NCI-H774 (cell line): ENCODE measurements around the gene GPR17.

Experiments used
- DNase-seq: peaks from one replicate; lab custom pipeline; 2025; lab: John Stamatoyannopoulos, UW

Gene GPR17

DNA sequence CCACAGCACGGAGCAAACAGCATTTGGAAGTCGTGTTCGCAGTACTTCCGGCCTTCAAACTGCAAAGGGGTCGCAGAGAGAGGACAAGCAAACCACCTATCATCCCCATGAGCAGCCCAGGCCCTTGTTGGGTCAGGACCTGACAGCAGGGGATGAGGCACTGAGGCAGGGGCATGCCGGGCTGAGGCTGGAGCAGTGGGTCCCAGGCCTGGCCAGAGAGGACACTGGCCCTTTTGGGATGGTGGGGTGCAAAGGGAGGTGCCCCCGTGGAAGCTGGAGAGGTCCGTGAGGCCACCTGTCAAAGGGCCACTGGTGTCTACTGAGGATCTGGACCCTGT, 8.9 kb downstream of the GPR17 start:
- DNase-seq, result no peak

DNA sequence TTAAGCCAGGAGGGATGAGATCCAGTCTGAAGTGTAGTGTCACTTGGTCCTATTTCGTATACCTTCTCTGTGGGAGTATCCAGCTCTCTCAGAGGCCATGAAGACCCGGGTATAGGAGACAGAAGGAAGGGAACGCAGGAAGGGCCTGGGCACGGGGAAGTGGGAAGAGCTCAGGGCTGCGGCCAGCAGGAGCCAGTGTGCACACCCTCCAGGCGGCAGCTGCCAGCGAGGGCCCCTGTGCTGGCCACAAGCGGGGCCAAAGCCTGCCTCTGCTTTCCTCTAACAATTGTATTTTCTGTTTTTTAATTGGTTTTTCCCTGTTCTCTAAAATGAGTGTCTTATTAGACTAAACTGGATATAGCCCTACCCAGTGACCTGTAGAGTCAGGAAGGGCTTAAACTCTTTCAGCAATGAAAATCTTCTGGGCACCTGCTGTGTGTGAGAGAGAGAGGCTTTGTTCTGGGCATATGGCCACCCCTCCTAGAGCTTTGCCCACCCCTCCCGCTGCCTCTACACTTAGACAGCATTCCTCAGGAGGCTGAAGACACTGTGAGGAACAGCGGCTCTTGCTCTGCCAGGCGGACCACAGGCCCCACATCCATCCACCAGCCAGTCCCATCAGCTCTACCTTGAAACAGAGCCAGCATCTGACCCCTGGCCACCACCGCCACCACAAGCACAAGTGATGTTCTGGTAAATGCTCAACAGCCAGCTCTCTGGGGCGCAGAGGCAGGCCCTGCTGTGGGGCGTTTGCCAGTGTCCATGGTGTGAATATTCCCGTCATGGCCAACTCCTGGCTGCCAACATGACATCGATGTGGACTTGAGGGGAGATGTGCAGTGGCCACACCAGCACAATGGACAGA, 9.5 kb downstream of the GPR17 start:
- no peak for DNase-seq

DNA sequence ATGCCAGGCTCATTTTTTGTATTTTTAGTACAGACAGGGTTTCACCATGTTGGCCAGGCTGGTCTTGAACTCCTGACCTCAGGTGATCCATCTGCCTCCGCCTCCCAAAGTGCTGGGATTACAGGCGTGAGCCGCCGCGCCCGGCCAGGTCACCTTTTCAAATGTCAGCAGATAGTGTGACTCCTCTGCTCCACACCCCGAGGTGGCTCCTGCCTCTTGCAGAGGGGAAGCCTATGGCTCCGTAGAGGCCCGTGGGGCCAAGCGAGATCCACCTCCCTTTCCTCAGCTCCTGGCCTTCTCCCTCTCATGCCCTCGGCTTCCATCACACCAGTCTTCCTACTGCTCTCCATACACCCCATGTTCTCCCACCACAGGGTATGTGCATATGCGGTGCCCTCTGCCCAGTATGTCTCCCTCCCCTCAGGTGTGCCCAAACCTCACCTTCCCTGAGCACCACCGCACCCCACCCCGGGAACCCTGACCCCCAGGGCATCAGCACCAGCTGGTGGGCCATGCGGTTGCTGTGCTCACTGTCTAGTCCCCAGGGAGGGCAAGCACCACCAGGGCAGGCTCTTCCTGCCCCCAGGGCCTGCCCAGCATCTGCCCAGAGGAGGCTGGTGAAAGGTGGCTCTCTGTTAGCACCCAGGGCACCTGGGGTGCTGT, 10.7 kb downstream of the GPR17 start:
- no peak for DNase-seq

DNA sequence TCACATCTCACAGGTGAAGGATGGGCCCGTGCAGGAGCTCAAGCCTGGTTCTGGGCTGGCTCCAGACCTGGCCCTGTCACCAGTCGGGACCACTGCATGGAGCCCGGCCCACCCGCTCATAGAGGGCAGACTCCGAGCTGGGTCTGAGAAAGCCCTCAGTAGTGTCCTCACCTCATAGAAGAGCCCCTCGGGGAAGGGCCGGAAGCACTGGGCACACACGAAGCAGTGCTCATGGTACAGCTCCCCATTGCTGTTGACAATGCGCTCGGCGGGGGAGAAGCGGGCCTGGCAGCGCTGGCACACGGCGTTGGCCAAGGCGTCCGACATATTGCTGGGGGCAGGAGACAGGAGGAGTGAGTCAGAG, 11.3 kb downstream of the GPR17 start:
- DNase-seq, result no peak

DNA sequence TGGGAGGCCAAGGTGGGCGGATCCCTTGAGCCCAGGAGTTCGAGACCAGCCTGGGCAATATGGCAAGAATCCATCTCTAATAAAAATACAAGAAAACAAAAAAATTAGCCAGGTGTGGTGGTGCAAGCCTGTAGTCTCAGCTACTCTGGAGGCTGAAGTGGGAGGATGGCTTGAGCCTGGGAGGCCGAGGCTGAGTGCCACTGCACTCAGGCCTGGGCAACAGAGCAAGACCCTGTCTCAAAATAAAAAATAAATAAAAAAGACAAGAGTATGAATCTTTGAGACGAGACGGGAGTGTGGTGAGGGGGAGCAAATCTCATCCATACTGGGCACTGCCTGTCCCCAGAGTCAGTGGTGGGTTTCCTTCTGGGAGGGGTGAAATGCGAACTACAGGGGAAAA, 12.2 kb downstream of the GPR17 start:
- no peak for DNase-seq

DNA sequence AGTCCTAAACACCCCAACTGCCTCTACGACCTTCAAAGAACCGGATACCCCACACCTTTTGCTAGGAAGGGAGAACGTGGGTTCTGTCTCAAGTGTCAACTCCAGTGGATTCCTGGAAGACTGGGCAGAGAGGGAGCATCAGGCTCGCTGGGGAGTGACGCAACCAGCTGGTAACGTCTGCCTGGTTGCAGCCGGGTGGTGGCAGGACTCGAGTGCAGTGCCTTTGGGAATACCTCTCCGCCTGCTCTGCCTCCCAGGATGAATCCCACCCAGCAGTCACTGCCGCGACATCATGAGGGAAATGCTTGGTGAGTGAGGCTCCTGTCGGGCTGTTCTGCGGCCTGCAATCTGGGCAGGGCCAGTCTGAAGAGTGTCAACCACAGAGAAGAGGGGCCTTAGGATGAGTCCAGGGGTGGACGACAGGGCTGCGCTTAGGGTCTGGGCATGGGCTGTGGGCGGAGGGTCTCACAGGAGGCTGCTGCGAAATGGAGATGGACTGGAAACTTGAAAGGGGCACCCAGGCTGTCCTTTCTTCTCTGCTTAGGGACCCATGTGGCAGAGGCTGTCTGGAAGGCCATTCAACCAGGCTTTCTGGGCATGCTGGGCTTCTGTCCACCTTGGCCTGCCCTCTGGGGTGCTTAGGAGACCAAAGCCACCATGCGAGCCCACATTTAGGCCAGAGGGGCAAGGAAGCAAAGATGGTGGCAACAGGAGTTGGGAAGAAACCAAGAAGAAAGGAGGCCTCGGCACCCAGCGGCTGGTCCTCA, 12.9 kb downstream of the GPR17 start:
- DNase-seq, result no peak

DNA sequence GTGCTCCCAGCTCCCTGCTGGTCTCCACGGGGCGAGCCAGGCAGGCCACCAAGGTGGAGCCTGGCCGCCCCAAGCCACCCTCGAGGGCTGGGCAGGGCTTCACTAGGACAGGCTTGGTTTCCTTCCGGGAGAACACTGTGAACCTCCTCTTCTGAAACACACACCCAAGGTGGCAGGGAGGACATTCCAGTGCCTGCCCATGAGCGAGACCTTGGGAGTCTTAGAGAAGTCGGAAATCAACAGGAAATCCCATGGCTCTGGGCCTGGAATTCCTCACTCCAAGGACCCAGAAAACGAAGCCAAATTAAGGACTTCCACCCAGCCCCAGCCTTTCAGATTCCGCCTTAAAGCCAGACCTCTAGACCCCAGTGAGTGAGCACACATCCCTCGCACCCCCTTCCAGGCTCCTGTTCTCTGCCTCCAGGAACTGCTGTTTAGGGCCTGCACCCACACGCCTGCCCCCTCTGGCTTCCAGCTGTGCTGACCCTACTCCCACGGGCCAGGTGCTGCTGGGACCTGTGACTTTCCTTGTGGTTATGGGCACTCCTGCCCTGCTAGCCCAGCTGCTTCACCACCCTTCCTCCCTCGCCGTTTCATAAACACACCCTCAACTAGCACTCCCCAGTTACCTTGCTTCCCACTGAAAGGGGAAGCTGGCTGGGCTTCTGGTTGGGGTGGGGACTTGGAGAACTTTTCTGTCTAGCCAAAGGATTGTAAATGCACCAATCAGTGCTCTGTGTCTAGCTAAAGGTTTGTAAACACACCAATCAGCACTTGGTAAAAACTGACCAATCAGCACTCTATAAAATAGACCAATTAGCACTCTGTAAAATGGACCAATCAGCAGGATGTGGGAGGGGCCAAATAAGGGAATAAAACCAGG, 13.7 kb downstream of the GPR17 start:
- DNase-seq, result no peak

DNA sequence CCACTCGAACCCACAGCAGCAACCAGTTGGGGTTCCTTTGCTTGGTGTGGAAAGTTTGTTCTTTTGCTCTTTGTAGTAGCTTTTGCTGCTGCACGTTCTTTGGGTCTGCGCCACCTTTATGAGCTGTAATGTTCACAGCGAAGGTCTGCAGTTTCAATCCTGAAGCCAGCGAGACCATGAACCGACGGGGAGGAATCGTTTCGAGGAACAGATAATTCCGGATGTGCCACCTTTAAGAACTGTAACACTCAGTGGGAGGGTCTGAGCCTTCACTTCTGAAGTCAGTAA, 14.3 kb downstream of the GPR17 start:
- DNase-seq, result no peak

DNA sequence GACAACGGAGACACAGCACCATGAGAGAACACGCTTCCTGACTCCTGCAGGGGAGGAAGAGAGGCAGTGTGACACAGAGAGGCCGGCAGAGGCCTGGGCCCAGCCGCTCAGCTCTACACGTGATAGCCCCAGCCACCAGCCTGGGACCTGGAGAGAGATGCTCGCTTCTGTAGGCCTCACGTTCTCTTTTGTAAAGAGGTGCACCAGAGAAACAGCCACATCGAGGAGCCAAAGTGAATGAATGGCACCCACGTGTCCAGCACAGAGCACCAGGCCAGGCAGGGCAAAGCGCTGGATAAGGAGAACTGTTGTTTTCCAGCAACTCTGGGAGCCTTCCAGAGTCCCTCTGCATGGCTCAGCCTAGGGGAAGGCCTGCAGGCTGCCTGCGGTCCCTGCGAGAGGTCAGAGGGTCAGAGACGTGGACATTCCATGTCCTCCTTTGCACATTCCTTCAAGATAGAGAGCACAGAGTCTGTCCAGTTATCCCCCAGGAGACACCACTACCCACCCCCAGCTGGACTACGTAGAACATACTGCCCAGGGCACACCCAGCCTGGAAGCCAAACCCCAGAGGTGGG, 15.2 kb downstream of the GPR17 start:
- no peak for DNase-seq

DNA sequence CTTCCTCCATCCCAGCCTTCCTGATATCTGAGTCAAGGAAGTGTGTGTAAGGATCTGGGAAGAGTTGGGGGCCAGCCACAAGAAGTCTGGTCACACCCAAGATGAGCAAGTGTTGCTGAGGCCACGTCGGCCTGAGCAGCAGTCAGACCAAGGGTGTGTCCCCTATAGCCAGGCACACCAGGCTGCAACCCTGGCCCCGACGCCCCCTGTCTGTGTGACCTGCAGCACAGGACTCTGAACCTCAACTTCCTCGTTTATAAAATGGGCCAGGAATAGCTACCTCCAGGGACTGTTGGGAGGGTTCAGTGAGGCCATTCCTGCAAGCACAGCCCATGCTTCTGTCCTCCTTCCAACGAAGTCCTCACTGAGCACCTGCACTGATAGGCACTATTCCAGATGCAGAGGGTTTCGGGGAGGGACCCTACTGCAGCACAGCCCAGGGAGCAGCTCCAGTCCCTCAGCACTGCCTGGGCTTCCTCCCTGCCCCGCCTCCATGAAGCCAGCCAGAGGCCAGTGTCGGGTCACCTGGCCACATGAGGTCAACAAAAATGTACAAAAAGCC, 16.1 kb downstream of the GPR17 start:
- no peak for DNase-seq

DNA sequence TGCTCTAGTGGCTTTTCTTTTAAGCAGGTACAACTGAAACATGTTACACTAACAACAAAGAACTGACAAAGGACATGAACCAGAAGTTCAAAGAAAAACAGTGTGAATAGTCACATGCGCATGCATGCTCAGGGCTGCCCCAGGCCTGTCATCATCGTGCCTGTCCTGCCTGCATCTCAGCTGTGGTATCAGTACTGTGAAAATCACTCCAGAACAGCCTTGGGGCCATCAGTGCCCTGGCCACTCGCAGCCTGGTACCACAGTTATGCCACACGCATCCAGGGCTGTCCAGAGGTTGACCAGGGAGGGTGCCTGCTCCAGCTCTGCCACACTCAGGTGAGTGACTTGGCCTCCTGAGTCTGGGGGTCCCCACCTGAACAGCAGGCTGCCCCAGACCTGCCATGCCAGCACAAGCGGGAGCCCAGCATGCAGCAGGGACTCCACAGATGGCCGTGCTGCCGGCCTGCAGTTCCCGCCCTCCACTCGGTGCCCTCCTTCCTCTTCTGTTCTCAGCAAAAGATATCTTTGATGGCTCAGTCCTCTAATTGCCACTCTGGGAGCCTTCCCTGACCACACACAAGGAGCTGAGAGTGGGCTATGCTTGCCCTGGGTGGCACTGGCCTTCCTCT, 17.1 kb downstream of the GPR17 start:
- DNase-seq, result no peak

DNA sequence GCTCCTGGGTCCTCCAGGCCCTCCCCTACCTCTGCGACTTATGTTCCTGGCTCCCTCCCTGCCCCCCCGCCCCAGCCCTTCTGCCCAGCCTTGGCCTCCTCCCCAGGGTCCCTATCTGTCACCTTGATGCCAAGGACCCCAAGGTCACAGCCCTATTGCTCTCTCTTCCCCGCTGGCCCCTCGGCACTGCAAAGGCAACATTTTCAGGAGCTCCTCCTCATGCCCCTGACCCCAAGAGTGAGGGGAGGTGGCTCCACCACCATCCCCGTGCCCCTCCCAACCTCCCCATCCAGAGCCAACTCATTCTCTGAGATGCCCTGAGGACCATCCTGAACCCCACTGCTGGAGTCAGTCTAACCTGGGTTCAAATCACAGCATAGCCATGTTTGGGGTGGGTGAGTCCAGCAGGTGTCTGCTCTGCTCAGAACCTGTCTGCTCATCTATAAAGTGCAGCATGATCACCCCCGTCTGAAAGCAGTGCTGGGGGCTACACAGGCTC, 17.7 kb downstream of the GPR17 start:
- DNase-seq, result no peak

DNA sequence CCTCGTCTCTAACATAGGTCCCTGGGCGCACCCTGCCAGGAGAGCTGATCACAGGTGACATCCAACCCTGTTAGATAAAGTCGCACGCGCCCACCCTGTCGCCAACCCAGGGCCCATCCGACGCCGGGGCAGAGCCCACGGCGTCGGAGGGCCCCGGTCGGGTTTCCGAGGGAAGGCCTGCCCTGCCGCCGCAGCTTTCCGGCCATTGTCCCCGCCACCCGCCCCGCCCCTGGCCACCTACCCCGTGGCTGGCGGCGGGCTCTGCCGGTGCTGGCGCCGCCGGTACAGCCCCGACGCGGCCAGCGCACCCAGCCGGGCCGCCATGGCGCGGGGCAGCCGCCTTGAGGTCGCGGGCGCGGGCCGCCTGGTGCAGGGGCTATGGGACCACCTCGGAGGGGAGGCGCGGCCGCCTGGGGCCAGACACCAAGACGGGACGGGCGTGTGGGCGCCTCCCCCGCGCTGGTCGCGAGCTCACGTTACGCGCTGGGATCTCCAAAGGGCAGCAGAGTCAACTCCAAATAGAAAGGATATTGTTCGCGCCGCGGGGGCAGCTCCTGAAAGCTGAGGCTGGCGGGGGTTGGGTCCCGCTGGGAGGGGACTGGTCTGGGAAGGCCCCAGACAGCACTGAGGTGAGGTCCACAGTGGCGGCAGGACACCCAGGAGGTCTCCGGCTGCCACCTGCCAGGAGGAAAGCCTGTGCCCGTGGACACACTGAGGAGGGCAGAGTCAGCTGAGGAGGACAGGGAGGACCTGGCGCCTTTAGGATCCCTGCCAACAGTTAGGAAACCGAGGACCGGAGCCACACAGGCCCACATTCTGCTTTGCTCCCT, 18.3 kb downstream of the GPR17 start:
- no peak for DNase-seq

DNA sequence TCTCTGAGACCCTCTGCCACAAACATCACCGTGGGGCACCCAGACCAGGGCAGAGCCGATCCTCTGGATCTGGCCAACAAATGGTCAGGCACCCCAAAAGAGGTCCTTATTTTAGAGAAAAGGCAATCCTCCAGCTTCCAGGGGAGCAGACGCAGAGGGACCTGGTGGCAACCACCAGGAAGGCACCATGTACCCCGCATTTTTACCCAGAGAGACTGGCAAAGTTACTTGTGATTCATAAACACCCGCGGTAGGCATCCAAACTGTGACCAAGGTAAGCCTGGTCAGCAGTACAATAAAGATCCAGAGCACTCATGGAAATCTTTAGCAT, 18.9 kb downstream of the GPR17 start:
- DNase-seq, result no peak

DNA sequence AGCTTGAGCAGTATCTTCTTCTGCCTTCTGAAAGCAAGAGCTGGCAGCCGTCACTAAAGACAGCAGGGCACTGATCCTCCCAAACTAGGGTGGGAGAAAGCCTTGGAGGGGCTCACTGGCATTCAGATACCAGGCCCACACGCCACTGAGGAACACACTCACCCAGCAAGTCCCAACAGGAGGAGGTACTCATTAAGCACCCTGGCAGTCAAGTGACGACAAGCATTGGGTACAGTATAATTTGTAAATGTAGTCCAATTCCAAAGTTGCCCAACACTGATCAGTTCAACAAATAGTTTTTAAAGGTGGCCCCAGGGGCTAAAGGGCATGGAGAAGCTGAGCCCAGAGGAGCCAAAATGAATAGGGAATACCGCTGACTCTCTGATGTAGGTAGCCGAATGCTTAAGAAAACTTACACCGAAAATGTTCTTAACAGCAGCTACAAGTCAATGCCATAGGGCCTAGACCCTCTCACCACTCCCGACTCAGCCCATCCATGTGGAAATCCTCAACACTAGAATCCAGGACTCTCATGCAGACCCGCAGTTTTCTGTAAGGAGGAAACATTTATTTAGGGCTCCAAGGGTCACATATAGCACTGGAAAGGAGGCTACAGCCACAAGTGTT, 19.4 kb downstream of the GPR17 start:
- DNase-seq, result no peak

DNA sequence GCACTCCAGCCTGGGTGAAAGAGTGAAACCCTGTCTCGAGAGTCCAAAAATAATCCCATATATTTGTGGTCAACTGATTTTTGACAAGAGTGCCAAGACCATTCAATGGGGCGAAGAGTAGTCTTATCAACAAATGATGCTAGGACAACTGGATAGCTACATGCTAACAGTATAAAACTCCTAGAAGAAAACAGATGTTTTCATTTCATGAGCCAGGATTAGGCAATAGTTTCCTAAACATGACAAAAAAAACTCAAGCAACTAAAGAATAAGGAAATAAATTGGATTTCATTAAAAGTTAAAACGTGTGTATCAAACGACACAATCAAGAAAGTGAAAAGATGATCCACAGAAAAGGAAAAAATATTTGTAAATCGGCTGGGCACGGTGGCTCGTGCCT, 23.1 kb downstream of the GPR17 start:
- DNase-seq, result no peak

DNA sequence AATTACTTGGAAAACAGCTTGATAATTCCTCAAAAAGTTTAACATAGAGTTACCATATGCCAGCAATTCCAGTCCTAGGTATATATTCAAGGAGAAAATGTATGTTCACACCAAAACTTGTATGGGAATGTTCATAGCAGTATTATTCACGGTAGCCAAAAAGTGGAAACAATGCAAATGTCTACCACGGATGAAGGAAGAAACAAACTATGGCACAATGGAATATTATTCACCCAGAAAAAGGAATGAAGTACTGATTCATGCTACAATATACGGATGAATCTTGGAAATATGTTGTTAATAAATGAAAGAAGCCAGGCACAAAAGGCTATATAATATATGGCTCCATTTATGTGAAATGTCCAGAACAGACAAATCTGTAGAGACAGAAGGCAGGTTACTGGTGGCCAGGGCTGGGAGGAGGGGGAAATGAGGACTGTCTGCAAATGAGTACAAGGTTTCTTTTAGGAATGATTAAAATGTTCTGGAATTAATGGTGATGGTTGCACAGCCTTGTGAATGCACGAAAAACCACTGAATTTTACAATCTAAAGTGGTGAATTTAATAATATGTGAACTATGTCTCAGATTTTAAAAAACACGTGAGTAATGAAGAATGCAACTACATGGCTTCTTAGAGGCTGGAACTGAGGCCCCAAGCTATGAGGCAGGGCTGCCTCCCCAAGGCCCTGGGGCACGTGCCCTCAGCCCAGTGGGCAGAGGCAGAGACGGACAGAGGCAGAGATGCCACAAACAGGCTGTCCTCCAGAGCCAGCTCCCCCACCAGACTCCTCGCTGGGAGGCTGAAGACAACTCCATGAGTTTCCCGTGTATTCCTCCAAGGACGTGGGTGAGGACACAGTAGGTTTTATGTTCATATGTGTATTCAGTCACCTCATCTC, 24.4 kb downstream of the GPR17 start:
- no peak for DNase-seq

DNA sequence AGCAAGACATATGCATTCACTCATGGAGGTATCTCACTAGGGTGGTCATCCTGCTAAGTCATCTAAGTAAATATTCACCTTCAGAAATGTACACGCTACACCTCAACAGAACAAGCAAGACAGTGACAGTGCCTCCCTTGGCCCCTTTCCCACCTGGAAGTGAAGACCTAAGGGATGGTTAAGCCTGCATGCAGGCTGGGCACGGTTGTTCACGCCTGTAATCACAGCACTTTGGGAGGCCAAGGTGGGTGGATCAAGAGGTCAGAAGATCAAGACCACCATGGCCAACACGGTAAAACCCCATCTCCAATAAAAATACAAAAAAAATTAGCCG, 25.0 kb downstream of the GPR17 start:
- no peak for DNase-seq
